Calu3 (cell line): Measurements from ENCODE around the gene CHRNB2. TPM values are rescaled to one million over a fixed set of nuclear protein-coding genes. Genes with fewer than 3 reads are reported as not detected.

ENCODE experiments used
- BruUV-seq: library from RNA; stranded (reverse); fragments of 400-500 nt; replicated peaks from 2 replicates; lab custom pipeline; 2021; lab: Mats Ljungman, UMichigan
- CTCF ChIA-PET: fragments of 300-600 bp; sonication (Branson Sonifier 250); formaldehyde crosslinking; loops from one replicate; lab custom pipeline; 2022; ENCODE audit warnings: antibody characterized with exemption; lab: Charles Lee
- DNase-seq: peaks from one replicate; pipeline ENCODE4 v3.0.0; 2022
- H3K27ac Mint-ChIP-seq: one replicate; pipeline ENCODE4 v1.8.0; 2022; ENCODE audit warnings: mixed read lengths; ENCODE audit not compliant: unreplicated experiment
- H3K27me3 Mint-ChIP-seq: one replicate; pipeline ENCODE4 v1.8.0; 2022; ENCODE audit warnings: mixed read lengths; ENCODE audit not compliant: unreplicated experiment
- H3K36me3 Mint-ChIP-seq: one replicate; pipeline ENCODE4 v1.8.0; 2022; ENCODE audit warnings: mild to moderate bottlenecking, moderate library complexity, mixed read lengths; ENCODE audit not compliant: insufficient read depth, unreplicated experiment
- H3K4me1 Mint-ChIP-seq: one replicate; pipeline ENCODE4 v1.8.0; 2022; ENCODE audit warnings: mild to moderate bottlenecking, low read depth, mixed read lengths; ENCODE audit not compliant: unreplicated experiment
- H3K4me3 Mint-ChIP-seq: one replicate; pipeline ENCODE4 v1.8.0; 2022; ENCODE audit warnings: mild to moderate bottlenecking, low read depth, moderate library complexity, mixed read lengths; ENCODE audit not compliant: unreplicated experiment
- H3K9me3 Mint-ChIP-seq: one replicate; pipeline ENCODE4 v1.8.0; 2022; ENCODE audit warnings: low read depth, mixed read lengths; ENCODE audit not compliant: unreplicated experiment
- CTCF ChIP-seq: fragments of 200-600 bp; IDR thresholded peaks from one replicate; pipeline ENCODE4 v1.8.0; 2022; ENCODE audit warnings: antibody characterized with exemption; ENCODE audit not compliant: unreplicated experiment
- intact Hi-C: fragments of 100-400 bp; cut with micrococcal nuclease; formaldehyde crosslinking; loops from one replicate; pipeline ENCODE4 v1.10.0; 2022; ENCODE audit not compliant: unreplicated experiment
- total RNA-seq: library from RNA; stranded (reverse); gene quantifications from 2 replicates; pipeline ENCODE4 v1.2.3, GENCODE V29; 2022

CHRNB2 gene
- total RNA-seq, 1 experiment from 2014 or later, result 0.07 TPM

- H3K27ac Mint-ChIP-seq, result no peak overlapping the region
- DNase-seq, result no peak
- H3K4me3 Mint-ChIP-seq, result no peak overlapping the region
- no peaks in the 10 kb centered on the region for H3K9me3 Mint-ChIP-seq
- CTCF ChIA-PET, result no interaction called here
- intact Hi-C loops, result no loop called here
- peaks cover 13% of the 10 kb centered on the region for H3K4me1 Mint-ChIP-seq
- peaks cover 46% of the 10 kb centered on the region for H3K36me3 Mint-ChIP-seq
- no peak for TF ChIP-seq CTCF
- BruUV-seq, result no TSS peak
- H3K27me3 Mint-ChIP-seq, result no peaks in the 10 kb centered on the region
Measured at GRCh38 chr1:154599658-154600057, 32.1 kb downstream of the CHRNB2 start.

GRCh38 chr1:154603317-154603716 is 35.7 kb downstream of the CHRNB2 start:
- TF ChIP-seq CTCF, result no peak
- intact Hi-C loops, result no loop called here
- H3K27ac Mint-ChIP-seq, result no peak overlapping the region
- H3K4me1 Mint-ChIP-seq, result peaks cover 31% of the 10 kb centered on the region
- H3K36me3 Mint-ChIP-seq, result peaks cover 52% of the 10 kb centered on the region
- H3K4me3 Mint-ChIP-seq, result no peak overlapping the region
- no TSS peak for BruUV-seq
- H3K9me3 Mint-ChIP-seq, result no peaks in the 10 kb centered on the region
- no peaks in the 10 kb centered on the region for H3K27me3 Mint-ChIP-seq
- no peak for DNase-seq
- CTCF ChIA-PET, result no interaction called here

GRCh38 chr1:154605534-154605933 is 38.0 kb downstream of the CHRNB2 start:
- no TSS peak for BruUV-seq

GRCh38 chr1:154607106-154607608 is 39.6 kb downstream of the CHRNB2 start:
- peaks cover 31% of the 10 kb centered on the region for H3K36me3 Mint-ChIP-seq
- TSS peak; percentile 82 for BruUV-seq
- peak overlapping the region; percentile 91 for H3K27ac Mint-ChIP-seq
- CTCF ChIA-PET, result interaction anchor here (0.6 to 0.9 kb wide), 2 partner anchors 27 to 47 kb away, joined by 3 to 4 read pairs; no protein-coding TSS in a partner anchor
- intact Hi-C loops, result no loop called here
- peak overlapping the region; percentile 94 for H3K4me3 Mint-ChIP-seq
- no peak for DNase-seq
- no peak for TF ChIP-seq CTCF
- H3K4me1 Mint-ChIP-seq, result peaks cover 42% of the 10 kb centered on the region
- H3K27me3 Mint-ChIP-seq, result no peaks in the 10 kb centered on the region
- H3K9me3 Mint-ChIP-seq, result no peaks in the 10 kb centered on the region

More at GRCh38 chr1:154605534-154605933, 38.0 kb downstream of the CHRNB2 start:
- DNase-seq, result no peak
- Mint-ChIP-seq H3K4me1 (peaks cover 42% of the 10 kb centered on the region), H3K27me3 (no peaks in the 10 kb centered on the region), H3K9me3 (no peaks in the 10 kb centered on the region), H3K4me3 (no peak overlapping the region), H3K36me3 (peaks cover 47% of the 10 kb centered on the region), H3K27ac (peak overlapping the region; percentile 2)
- intact Hi-C loops, result no loop called here
- TF ChIP-seq CTCF, result no peak
- CTCF ChIA-PET, result interaction anchor here (0.7 kb wide), 1 partner anchor 8 kb away, joined by 4 read pairs; no protein-coding TSS in a partner anchor
